ENCODE data around the gene GRIN2A. TPM values are rescaled to one million over a fixed set of nuclear protein-coding genes. Genes with fewer than 3 reads are reported as not detected.

GRIN2A gene
- polyA plus RNA-seq, 1 donor from 2014 or later, result 0.11 TPM

DNA sequence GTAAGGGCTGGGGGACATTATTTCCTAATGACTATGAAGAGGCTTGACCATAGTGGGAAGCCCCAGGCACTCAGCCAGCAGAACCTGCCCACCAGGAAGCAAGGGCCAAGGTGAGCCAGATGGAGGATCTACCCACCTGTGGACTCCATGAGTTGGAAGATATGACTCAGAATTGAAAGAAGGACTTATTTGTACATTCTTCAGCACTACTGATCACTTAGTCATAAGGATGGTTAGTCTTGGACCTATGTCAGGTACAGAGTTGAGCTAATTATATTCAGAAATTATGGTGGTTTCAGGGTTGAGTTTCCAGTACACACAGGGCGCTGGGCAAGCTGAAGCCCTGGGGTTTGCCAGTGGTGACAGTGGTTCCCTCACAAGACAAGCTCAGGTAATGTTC, 24.0 kb upstream of the GRIN2A start:
- H3K27ac ChIP-seq (ENCODE audit: low read length), result no peak overlapping the region
- no peak overlapping the region for H3K4me3 ChIP-seq (ENCODE audit: low read length)
- no peak overlapping the region for H2AFZ ChIP-seq (ENCODE audit: low read depth, low read length)
- no peaks in the 10 kb centered on the region for H4K20me1 ChIP-seq (ENCODE audit: insufficient read depth)
- no peak overlapping the region for H3K4me2 ChIP-seq (ENCODE audit: low read length)
- no peaks in the 10 kb centered on the region for H3F3A ChIP-seq (ENCODE audit: insufficient read depth, low read length, poor library complexity, severe bottlenecking)
- H3K79me2 ChIP-seq (replicated peaks; ENCODE audit: insufficient read depth, low read length), result no peaks in the 10 kb centered on the region
- H3K9me3 ChIP-seq (ENCODE audit: low read length), result no peaks in the 10 kb centered on the region
- no peaks in the 10 kb centered on the region for H3K36me3 ChIP-seq (ENCODE audit: insufficient read depth, low read length)
- H3K27me3 ChIP-seq (ENCODE audit: insufficient read depth, low read depth, low read length), result no peaks in the 10 kb centered on the region
- no peak overlapping the region for H3K9ac ChIP-seq (ENCODE audit: low read length)
- no peak for TF ChIP-seq SMC3 (conservative IDR thresholded peaks at IDR 0.05; ENCODE audit: poor library complexity)
- no peak for TF ChIP-seq POLR2AphosphoS5 (IDR thresholded peaks at IDR 0.05)
- no peak for TF ChIP-seq MXI1 (conservative IDR thresholded peaks at IDR 0.05; ENCODE audit: poor library complexity, severe bottlenecking)
- TF ChIP-seq, protein P1, sequence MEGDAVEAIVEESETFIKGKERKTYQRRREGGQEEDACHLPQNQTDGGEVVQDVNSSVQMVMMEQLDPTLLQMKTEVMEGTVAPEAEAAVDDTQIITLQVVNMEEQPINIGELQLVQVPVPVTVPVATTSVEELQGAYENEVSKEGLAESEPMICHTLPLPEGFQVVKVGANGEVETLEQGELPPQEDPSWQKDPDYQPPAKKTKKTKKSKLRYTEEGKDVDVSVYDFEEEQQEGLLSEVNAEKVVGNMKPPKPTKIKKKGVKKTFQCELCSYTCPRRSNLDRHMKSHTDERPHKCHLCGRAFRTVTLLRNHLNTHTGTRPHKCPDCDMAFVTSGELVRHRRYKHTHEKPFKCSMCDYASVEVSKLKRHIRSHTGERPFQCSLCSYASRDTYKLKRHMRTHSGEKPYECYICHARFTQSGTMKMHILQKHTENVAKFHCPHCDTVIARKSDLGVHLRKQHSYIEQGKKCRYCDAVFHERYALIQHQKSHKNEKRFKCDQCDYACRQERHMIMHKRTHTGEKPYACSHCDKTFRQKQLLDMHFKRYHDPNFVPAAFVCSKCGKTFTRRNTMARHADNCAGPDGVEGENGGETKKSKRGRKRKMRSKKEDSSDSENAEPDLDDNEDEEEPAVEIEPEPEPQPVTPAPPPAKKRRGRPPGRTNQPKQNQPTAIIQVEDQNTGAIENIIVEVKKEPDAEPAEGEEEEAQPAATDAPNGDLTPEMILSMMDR (IDR thresholded peaks at IDR 0.05; ENCODE audit: poor library complexity, severe bottlenecking), result no peak
- TF ChIP-seq, protein P2, sequence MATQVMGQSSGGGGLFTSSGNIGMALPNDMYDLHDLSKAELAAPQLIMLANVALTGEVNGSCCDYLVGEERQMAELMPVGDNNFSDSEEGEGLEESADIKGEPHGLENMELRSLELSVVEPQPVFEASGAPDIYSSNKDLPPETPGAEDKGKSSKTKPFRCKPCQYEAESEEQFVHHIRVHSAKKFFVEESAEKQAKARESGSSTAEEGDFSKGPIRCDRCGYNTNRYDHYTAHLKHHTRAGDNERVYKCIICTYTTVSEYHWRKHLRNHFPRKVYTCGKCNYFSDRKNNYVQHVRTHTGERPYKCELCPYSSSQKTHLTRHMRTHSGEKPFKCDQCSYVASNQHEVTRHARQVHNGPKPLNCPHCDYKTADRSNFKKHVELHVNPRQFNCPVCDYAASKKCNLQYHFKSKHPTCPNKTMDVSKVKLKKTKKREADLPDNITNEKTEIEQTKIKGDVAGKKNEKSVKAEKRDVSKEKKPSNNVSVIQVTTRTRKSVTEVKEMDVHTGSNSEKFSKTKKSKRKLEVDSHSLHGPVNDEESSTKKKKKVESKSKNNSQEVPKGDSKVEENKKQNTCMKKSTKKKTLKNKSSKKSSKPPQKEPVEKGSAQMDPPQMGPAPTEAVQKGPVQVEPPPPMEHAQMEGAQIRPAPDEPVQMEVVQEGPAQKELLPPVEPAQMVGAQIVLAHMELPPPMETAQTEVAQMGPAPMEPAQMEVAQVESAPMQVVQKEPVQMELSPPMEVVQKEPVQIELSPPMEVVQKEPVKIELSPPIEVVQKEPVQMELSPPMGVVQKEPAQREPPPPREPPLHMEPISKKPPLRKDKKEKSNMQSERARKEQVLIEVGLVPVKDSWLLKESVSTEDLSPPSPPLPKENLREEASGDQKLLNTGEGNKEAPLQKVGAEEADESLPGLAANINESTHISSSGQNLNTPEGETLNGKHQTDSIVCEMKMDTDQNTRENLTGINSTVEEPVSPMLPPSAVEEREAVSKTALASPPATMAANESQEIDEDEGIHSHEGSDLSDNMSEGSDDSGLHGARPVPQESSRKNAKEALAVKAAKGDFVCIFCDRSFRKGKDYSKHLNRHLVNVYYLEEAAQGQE (IDR thresholded peaks at IDR 0.05; ENCODE audit: borderline replicate concordance), result no peak
- TF ChIP-seq TAF1 (IDR thresholded peaks at IDR 0.05; ENCODE audit: low read depth), result no peak
- TF ChIP-seq RAD21 (conservative IDR thresholded peaks at IDR 0.05), result no peak
- no peak for TF ChIP-seq EZH2 (IDR thresholded peaks at IDR 0.05; ENCODE audit: borderline replicate concordance, insufficient read depth, low read length, poor library complexity, severe bottlenecking)
- TF ChIP-seq EP300 (conservative IDR thresholded peaks at IDR 0.05; ENCODE audit: poor library complexity, severe bottlenecking), result no peak
- no peaks in the 10 kb centered on the region for H3K9me2 ChIP-seq (ENCODE audit: insufficient read depth, low read length)

DNA sequence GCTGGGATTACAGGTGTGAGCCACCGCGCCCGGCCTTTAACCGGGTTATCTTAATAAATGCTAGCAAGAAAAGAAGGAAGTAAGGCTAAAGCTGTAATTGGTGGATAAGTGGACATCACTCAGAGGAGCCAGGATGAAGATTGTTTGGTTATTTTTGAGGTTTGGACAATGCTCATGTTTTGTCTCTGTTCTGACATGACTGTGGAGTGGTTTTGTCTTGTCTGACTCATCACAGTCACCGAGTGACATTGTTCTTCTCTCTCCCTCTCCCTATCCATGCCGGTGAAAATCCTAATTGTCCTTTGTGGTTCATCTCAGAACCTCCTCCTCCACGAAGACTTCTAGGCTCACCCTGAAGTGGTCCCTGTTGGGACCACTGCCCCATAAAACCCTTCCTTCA, 23.5 kb upstream of the GRIN2A start:
- Histone ChIP-seq H3F3A (ENCODE audit: insufficient read depth, low read length, poor library complexity, severe bottlenecking) (no peaks in the 10 kb centered on the region), H3K27me3 (ENCODE audit: insufficient read depth, low read depth, low read length) (no peaks in the 10 kb centered on the region), H4K20me1 (ENCODE audit: insufficient read depth) (no peaks in the 10 kb centered on the region), H3K27ac (ENCODE audit: low read length) (no peak overlapping the region), H3K4me2 (ENCODE audit: low read length) (no peak overlapping the region), H3K9ac (ENCODE audit: low read length) (no peak overlapping the region), H3K9me2 (ENCODE audit: insufficient read depth, low read length) (no peaks in the 10 kb centered on the region), H3K79me2 (replicated peaks; ENCODE audit: insufficient read depth, low read length) (no peaks in the 10 kb centered on the region), H2AFZ (ENCODE audit: low read depth, low read length) (no peak overlapping the region), H3K36me3 (ENCODE audit: insufficient read depth, low read length) (no peaks in the 10 kb centered on the region), H3K4me3 (ENCODE audit: low read length) (no peak overlapping the region), H3K9me3 (ENCODE audit: low read length) (no peaks in the 10 kb centered on the region)
- TF ChIP-seq, protein P2 (IDR thresholded peaks at IDR 0.05; ENCODE audit: borderline replicate concordance), result no peak
- no peak for TF ChIP-seq MXI1 (conservative IDR thresholded peaks at IDR 0.05; ENCODE audit: poor library complexity, severe bottlenecking)
- TF ChIP-seq, protein P1 (IDR thresholded peaks at IDR 0.05; ENCODE audit: poor library complexity, severe bottlenecking), result no peak
- no peak for TF ChIP-seq TAF1 (IDR thresholded peaks at IDR 0.05; ENCODE audit: low read depth)
- no peak for TF ChIP-seq EZH2 (IDR thresholded peaks at IDR 0.05; ENCODE audit: borderline replicate concordance, insufficient read depth, low read length, poor library complexity, severe bottlenecking)
- no peak for TF ChIP-seq SMC3 (conservative IDR thresholded peaks at IDR 0.05; ENCODE audit: poor library complexity)
- no peak for TF ChIP-seq EP300 (conservative IDR thresholded peaks at IDR 0.05; ENCODE audit: poor library complexity, severe bottlenecking)
- no peak for TF ChIP-seq RAD21 (conservative IDR thresholded peaks at IDR 0.05)
- TF ChIP-seq POLR2AphosphoS5 (IDR thresholded peaks at IDR 0.05), result no peak
